H9 (cell line): ENCODE measurements around the gene GATAD2B. TPM values are rescaled to one million over a fixed set of nuclear protein-coding genes. Genes with fewer than 3 reads are reported as not detected.

Source experiments
- DNase-seq: peaks from one replicate; pipeline ENCODE4 v3.0.0-alpha.2; 2017
- H2AFZ ChIP-seq: one replicate; pipeline ENCODE4 v1.6.1; 2013; ENCODE audit warnings: mild to moderate bottlenecking, low read length, control low read depth, moderate library complexity
- H2AK5ac ChIP-seq: 2 replicates; pipeline ENCODE4 v1.6.1; 2013; ENCODE audit warnings: low read length, control low read depth, mixed read lengths; ENCODE audit not compliant: insufficient read length
- H2BK120ac ChIP-seq: one replicate; pipeline ENCODE4 v1.6.1; 2013; ENCODE audit warnings: low read depth, mild to moderate bottlenecking, low read length, control low read depth, inconsistent platforms; ENCODE audit not compliant: poor library complexity, severe bottlenecking
- H2BK12ac ChIP-seq: 2 replicates; pipeline ENCODE4 v1.6.1; 2013; ENCODE audit warnings: low read length, control low read depth, mixed read lengths, low read depth; ENCODE audit not compliant: insufficient read length
- H2BK15ac ChIP-seq: 2 replicates; pipeline ENCODE4 v1.6.1; 2013; ENCODE audit warnings: low read depth, low read length, control low read depth
- H2BK20ac ChIP-seq: one replicate; pipeline ENCODE4 v1.6.1; 2013; ENCODE audit warnings: low read depth, mild to moderate bottlenecking, low read length, control low read depth, inconsistent platforms; ENCODE audit not compliant: poor library complexity, severe bottlenecking
- H2BK5ac ChIP-seq: 2 replicates; pipeline ENCODE4 v1.6.1; 2013; ENCODE audit warnings: low read length, control low read depth, mixed read lengths; ENCODE audit not compliant: insufficient read length
- H3K14ac ChIP-seq: 2 replicates; pipeline ENCODE4 v1.6.1; 2013; ENCODE audit warnings: low read length, control low read depth; ENCODE audit not compliant: insufficient read depth
- H3K18ac ChIP-seq: 2 replicates; pipeline ENCODE4 v1.6.1; 2013; ENCODE audit warnings: low read depth, mild to moderate bottlenecking, mixed read lengths, low read length, control low read depth; ENCODE audit not compliant: insufficient read length
- H3K23ac ChIP-seq: 2 replicates; pipeline ENCODE4 v1.6.1; 2013; ENCODE audit warnings: low read length, control low read depth, mixed read lengths, low read depth; ENCODE audit not compliant: insufficient read length
- H3K23me2 ChIP-seq: 2 replicates; pipeline ENCODE4 v1.6.1; 2013; ENCODE audit warnings: low read depth, mild to moderate bottlenecking, mixed read lengths, low read length, control low read depth; ENCODE audit not compliant: insufficient read length, poor library complexity, severe bottlenecking
- H3K27ac ChIP-seq: 2 replicates; pipeline ENCODE4 v1.5.1; 2013; ENCODE audit warnings: low read length, control low read depth, mixed read lengths, low read depth; ENCODE audit not compliant: insufficient read length
- H3K27me3 ChIP-seq: 2 replicates; pipeline ENCODE4 v1.6.1; 2013; ENCODE audit warnings: low read length, control low read depth, inconsistent platforms; ENCODE audit not compliant: insufficient read depth
- H3K4ac ChIP-seq: 2 replicates; pipeline ENCODE4 v1.6.1; 2013; ENCODE audit warnings: low read depth, mild to moderate bottlenecking, control low read depth, inconsistent platforms, low read length, moderate library complexity
- H3K4me1 ChIP-seq: 2 replicates; pipeline ENCODE4 v1.6.1; 2013; ENCODE audit warnings: low read length, control low read depth, inconsistent platforms; ENCODE audit not compliant: insufficient read depth
- H3K4me2 ChIP-seq: 2 replicates; pipeline ENCODE4 v1.6.1; 2013; ENCODE audit warnings: low read length, control low read depth, mixed read lengths; ENCODE audit not compliant: insufficient read length, insufficient read depth
- H3K56ac ChIP-seq: 2 replicates; pipeline ENCODE4 v1.6.1; 2013; ENCODE audit warnings: low read depth, mild to moderate bottlenecking, mixed read lengths, low read length, control low read depth; ENCODE audit not compliant: insufficient read length
- H3K79me1 ChIP-seq: 2 replicates; pipeline ENCODE4 v1.6.1; 2013; ENCODE audit warnings: low read depth, mild to moderate bottlenecking, moderate library complexity, low read length, control low read depth, inconsistent platforms; ENCODE audit not compliant: insufficient read depth, poor library complexity, severe bottlenecking
- H3K79me2 ChIP-seq: 2 replicates; pipeline ENCODE4 v1.6.1; 2013; ENCODE audit warnings: low read length, control low read depth, inconsistent platforms; ENCODE audit not compliant: insufficient read depth
- H3K9ac ChIP-seq: 2 replicates; pipeline ENCODE4 v1.6.1; 2013; ENCODE audit warnings: low read length, control low read depth, mixed read lengths; ENCODE audit not compliant: insufficient read length; ENCODE audit errors: extremely low read depth
- H3K9me3 ChIP-seq: one replicate; pipeline ENCODE4 v1.6.1; 2013; ENCODE audit warnings: low read depth, low read length, inconsistent platforms; ENCODE audit not compliant: control insufficient read depth
- H3T11ph ChIP-seq: one replicate; pipeline ENCODE4 v1.6.1; 2013; ENCODE audit warnings: mild to moderate bottlenecking, low read length, control low read depth, inconsistent platforms
- H4K20me1 ChIP-seq: one replicate; pipeline ENCODE4 v1.6.1; 2013; ENCODE audit not compliant: control insufficient read depth, insufficient read length, insufficient read depth
- H4K5ac ChIP-seq: 2 replicates; pipeline ENCODE4 v1.6.1; 2013; ENCODE audit warnings: low read depth, mild to moderate bottlenecking, mixed read lengths, low read length, control low read depth; ENCODE audit not compliant: insufficient read length
- H4K8ac ChIP-seq: replicated peaks from 2 replicates; pipeline ENCODE4 v1.6.1; 2013; ENCODE audit warnings: low read length, control low read depth, mixed read lengths, low read depth; ENCODE audit not compliant: insufficient read length
- H4K91ac ChIP-seq: 2 replicates; pipeline ENCODE4 v1.6.1; 2013; ENCODE audit warnings: low read depth, mild to moderate bottlenecking, moderate library complexity, mixed read lengths, low read length, control low read depth; ENCODE audit not compliant: insufficient read length
- H3K27ac Mint-ChIP-seq, 3 experiments: 2 replicates in 2 of 3; 3 replicates in 1 of 3; pipeline ENCODE4 v1.8.0; 2020 to 2021; ENCODE audit warnings: mixed read lengths in 3 of 3, mild to moderate bottlenecking in 1 of 3, moderate library complexity in 1 of 3
- H3K27me3 Mint-ChIP-seq: 2 replicates; pipeline ENCODE4 v1.8.0; 2021; ENCODE audit warnings: low read depth, mild to moderate bottlenecking, moderate library complexity, mixed read lengths
- H3K36me3 Mint-ChIP-seq, 3 experiments: 2 replicates in 2 of 3; 3 replicates in 1 of 3; pipeline ENCODE4 v1.8.0; 2020 to 2021; ENCODE audit warnings: low read depth in 3 of 3, mixed read lengths in 3 of 3; ENCODE audit not compliant: insufficient read depth in 1 of 3
- H3K4me1 Mint-ChIP-seq, 2 experiments: 2 replicates each; pipeline ENCODE4 v1.8.0; 2020; ENCODE audit warnings: mixed read lengths in 2 of 2
- H3K4me3 Mint-ChIP-seq, 2 experiments: 2 replicates in 1 of 2; 3 replicates in 1 of 2; pipeline ENCODE4 v1.8.0; 2020 to 2021; ENCODE audit warnings: mild to moderate bottlenecking in 2 of 2, mixed read lengths in 2 of 2, moderate library complexity in 1 of 2
- H3K9me3 Mint-ChIP-seq, 2 experiments: 2 replicates in 1 of 2; 3 replicates in 1 of 2; pipeline ENCODE4 v1.8.0; 2020; ENCODE audit warnings: mild to moderate bottlenecking in 2 of 2, mixed read lengths in 2 of 2, moderate library complexity in 1 of 2
- CTCF ChIP-seq: fragments of 200-600 bp; sonication (generic); conservative IDR thresholded peaks from 3 replicates; pipeline ENCODE4 v1.8.0; 2021; ENCODE audit warnings: antibody characterized with exemption, mild to moderate bottlenecking
- WGBS: extraction: QIAGEN DNeasy Blood & Tissue Kit; methylation state at CpG from one replicate; pipeline ENCODE4 v1.1.7; 2013; ENCODE audit warnings: missing lambda C conversion rate, low lambda C conversion rate, mixed read lengths; ENCODE audit not compliant: insufficient read length; ENCODE audit errors: extremely low coverage; 5-methylcytosine and 5-hydroxymethylcytosine counted together
- total RNA-seq: library from RNA; stranded (reverse); gene quantifications from 2 replicates; pipeline ENCODE4 v1.2.1, GENCODE V29; 2021

GATAD2B gene
- total RNA-seq, 1 experiment from 2014 or later = 44.1 TPM

- DNase-seq = no peak
Observed at GRCh38 chr1:153928791-153929341, 6.1 kb upstream of the GATAD2B start.

More at GRCh38 chr1:153928791-153929341, 6.1 kb upstream of the GATAD2B start:
- no peak overlapping the region for H4K5ac ChIP-seq
- no peak overlapping the region for H2AK5ac ChIP-seq
- H3K4me2 ChIP-seq = no peak overlapping the region
- no peak overlapping the region for H3K18ac ChIP-seq
- H4K8ac ChIP-seq = no peak overlapping the region
- Mint-ChIP-seq H3K4me1 (peaks cover under 1% of the 10 kb centered on the region in 2 experiments), H3K9me3 (no peaks in the 10 kb centered on the region), H3K27ac (peak overlapping the region in 1 of 3 experiments; percentile 83; a peak in 2 of 7 replicates), H3K27me3 (no peaks in the 10 kb centered on the region), H3K4me3 (no peak overlapping the region), H3K36me3 (peaks cover 11 to 33% (median 23%) of the 10 kb centered on the region in 3 experiments; a peak in 6 of 7 replicates)
- no peaks in the 10 kb centered on the region for H3K4me1 ChIP-seq
- H2AFZ ChIP-seq = no peak overlapping the region
- peaks cover under 1% of the 10 kb centered on the region for H3K23me2 ChIP-seq
- no peak for TF ChIP-seq CTCF
- H3K27ac ChIP-seq = no peak overlapping the region
- H3K14ac ChIP-seq = no peak overlapping the region
- H3K27me3 ChIP-seq = no peaks in the 10 kb centered on the region
- H3K79me2 ChIP-seq = no peaks in the 10 kb centered on the region
- no peak overlapping the region for H4K91ac ChIP-seq
- H2BK12ac ChIP-seq = no peak overlapping the region
- no peak overlapping the region for H2BK20ac ChIP-seq
- WGBS = no CpG with 5 or more reads among the region's 4 CpGs
- no peak overlapping the region for H3K56ac ChIP-seq
- no peak overlapping the region for H3K23ac ChIP-seq
- H3K79me1 ChIP-seq = no peaks in the 10 kb centered on the region
- H3K9ac ChIP-seq = no peak overlapping the region
- no peak overlapping the region for H2BK120ac ChIP-seq
- no peak overlapping the region for H2BK5ac ChIP-seq
- no peaks in the 10 kb centered on the region for H3K9me3 ChIP-seq
- H3T11ph ChIP-seq = no peak overlapping the region
- H4K20me1 ChIP-seq = no peaks in the 10 kb centered on the region
- no peak overlapping the region for H3K4ac ChIP-seq
- H2BK15ac ChIP-seq = no peak overlapping the region
